ENCODE results near the gene EFEMP1. TPM values are rescaled to one million over a fixed set of nuclear protein-coding genes. Genes with fewer than 3 reads are reported as not detected.

The EFEMP1 gene
- polyA plus RNA-seq, 1 of the 3 experiments (the other 2 are of a cell fraction) = 1,015 TPM

DNA sequence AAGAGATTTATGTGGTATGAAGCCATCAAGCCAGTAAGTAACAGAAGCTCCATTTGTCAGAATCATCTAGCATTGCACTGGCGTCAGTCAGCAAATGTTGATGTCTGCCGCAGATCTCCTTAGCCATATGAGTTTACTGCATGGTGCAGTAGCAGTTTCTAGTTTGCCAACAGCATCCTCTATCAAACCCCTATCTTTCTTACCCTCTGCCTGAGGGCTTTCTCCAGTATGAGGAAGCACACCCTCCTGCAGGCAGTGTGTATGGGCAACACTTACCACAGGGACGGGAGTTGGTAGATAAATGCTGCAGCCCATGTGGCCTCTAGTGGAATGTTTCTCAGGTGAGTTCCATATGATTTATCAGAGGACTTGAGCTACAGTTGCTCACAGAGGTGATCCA lies 63.7 kb downstream of the EFEMP1 start:
- peaks cover 0 to 15% of the 10 kb centered on the region in 2 experiments; a peak in 1 of 4 replicates for H3K4me1 ChIP-seq (ENCODE audit: control insufficient read depth in 1 of 2, insufficient read depth in 2 of 2, low read depth in 1 of 2, low read length in 1 of 2)
- TF ChIP-seq GABPA (IDR thresholded peaks at IDR 0.05; ENCODE audit: low read depth) (no peak), TAF1 (IDR thresholded peaks at IDR 0.05; ENCODE audit: borderline replicate concordance, low read depth, low read length) (no peak), SIN3A (IDR thresholded peaks at IDR 0.05; ENCODE audit: borderline replicate concordance, low read depth, low read length) (no peak), YY1 (IDR thresholded peaks at IDR 0.05; ENCODE audit: low read depth) (no peak), ELF1 (IDR thresholded peaks at IDR 0.05) (no peak), MXI1 (IDR thresholded peaks at IDR 0.05; ENCODE audit: low read depth, low read length) (no peak), MEF2A (IDR thresholded peaks at IDR 0.05; ENCODE audit: borderline replicate concordance, low read depth) (no peak)
- TF ChIP-seq, protein P1, sequence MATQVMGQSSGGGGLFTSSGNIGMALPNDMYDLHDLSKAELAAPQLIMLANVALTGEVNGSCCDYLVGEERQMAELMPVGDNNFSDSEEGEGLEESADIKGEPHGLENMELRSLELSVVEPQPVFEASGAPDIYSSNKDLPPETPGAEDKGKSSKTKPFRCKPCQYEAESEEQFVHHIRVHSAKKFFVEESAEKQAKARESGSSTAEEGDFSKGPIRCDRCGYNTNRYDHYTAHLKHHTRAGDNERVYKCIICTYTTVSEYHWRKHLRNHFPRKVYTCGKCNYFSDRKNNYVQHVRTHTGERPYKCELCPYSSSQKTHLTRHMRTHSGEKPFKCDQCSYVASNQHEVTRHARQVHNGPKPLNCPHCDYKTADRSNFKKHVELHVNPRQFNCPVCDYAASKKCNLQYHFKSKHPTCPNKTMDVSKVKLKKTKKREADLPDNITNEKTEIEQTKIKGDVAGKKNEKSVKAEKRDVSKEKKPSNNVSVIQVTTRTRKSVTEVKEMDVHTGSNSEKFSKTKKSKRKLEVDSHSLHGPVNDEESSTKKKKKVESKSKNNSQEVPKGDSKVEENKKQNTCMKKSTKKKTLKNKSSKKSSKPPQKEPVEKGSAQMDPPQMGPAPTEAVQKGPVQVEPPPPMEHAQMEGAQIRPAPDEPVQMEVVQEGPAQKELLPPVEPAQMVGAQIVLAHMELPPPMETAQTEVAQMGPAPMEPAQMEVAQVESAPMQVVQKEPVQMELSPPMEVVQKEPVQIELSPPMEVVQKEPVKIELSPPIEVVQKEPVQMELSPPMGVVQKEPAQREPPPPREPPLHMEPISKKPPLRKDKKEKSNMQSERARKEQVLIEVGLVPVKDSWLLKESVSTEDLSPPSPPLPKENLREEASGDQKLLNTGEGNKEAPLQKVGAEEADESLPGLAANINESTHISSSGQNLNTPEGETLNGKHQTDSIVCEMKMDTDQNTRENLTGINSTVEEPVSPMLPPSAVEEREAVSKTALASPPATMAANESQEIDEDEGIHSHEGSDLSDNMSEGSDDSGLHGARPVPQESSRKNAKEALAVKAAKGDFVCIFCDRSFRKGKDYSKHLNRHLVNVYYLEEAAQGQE (IDR thresholded peaks at IDR 0.05; ENCODE audit: low read depth, low read length) = no peak
- H3K4me2 ChIP-seq = no peak overlapping the region
- H3F3A ChIP-seq (replicated peaks; ENCODE audit: insufficient read depth) = peaks cover 31% of the 10 kb centered on the region
- CTCF ChIA-PET = interaction anchor here (1.0 kb wide), 1 partner anchor 100 kb away, joined by 3 read pairs; no protein-coding TSS in a partner anchor
- no peak overlapping the region for H3K4me3 ChIP-seq (ENCODE audit: low read depth in 2 of 2, low read length in 1 of 2)
- no peak for DNase-seq
- H4K20me1 ChIP-seq (ENCODE audit: insufficient read depth) = no peaks in the 10 kb centered on the region
- H3K27me3 ChIP-seq (ENCODE audit: insufficient read depth) = no peaks in the 10 kb centered on the region
- H3K9me2 ChIP-seq = no peaks in the 10 kb centered on the region
- no peak overlapping the region for H3K27ac ChIP-seq (ENCODE audit: low read depth in 2 of 2, low read length in 1 of 2)
- H3K9me3 ChIP-seq = no peaks in the 10 kb centered on the region
- no peaks in the 10 kb centered on the region for H3K79me2 ChIP-seq (ENCODE audit: insufficient read depth)
- no peak overlapping the region for H2AFZ ChIP-seq (ENCODE audit: low read depth)
- POLR2A ChIA-PET = no interaction called here
- H3K36me3 ChIP-seq (replicated peaks in 1 of 2; ENCODE audit: control insufficient read depth in 1 of 2, insufficient read depth in 2 of 2, low read length in 1 of 2) = peaks cover 0 to 4% of the 10 kb centered on the region in 2 experiments
- WGBS (ENCODE audit: low lambda C conversion rate) = 86% methylated on average over 3 of the region's 3 CpGs
- no peak overlapping the region for H3K9ac ChIP-seq

DNA sequence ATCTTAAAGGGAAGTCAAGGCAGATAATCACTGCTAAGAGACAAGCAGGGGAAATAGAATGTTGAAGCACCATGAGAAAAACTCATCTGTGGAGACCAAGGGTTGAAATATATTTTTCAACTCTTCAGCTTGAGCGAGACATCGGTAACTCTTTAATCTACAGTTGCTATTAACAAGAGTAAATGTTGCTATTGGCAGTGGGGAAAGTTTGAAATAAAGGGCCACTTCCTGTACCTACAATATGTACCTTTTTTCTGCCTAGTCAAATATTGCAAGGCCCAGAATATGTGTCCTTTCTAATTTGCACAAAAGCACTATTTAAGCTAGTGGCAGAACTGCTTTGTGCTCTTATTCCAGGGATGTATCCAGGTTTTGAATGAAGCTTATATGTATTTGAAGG lies 65.8 kb downstream of the EFEMP1 start:
- no peak overlapping the region for H3K4me2 ChIP-seq
- TF ChIP-seq, protein P2, sequence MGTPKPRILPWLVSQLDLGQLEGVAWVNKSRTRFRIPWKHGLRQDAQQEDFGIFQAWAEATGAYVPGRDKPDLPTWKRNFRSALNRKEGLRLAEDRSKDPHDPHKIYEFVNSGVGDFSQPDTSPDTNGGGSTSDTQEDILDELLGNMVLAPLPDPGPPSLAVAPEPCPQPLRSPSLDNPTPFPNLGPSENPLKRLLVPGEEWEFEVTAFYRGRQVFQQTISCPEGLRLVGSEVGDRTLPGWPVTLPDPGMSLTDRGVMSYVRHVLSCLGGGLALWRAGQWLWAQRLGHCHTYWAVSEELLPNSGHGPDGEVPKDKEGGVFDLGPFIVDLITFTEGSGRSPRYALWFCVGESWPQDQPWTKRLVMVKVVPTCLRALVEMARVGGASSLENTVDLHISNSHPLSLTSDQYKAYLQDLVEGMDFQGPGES (IDR thresholded peaks at IDR 0.05; ENCODE audit: low read depth, low read length) = no peak
- no peak for TF ChIP-seq NRF1 (IDR thresholded peaks at IDR 0.05; ENCODE audit: low read depth, low read length)
- 87% methylated on average over 2 of the region's 2 CpGs for WGBS (ENCODE audit: low lambda C conversion rate)
- no peaks in the 10 kb centered on the region for H3K9me3 ChIP-seq
- no peaks in the 10 kb centered on the region for H3K9me2 ChIP-seq
- no peak for DNase-seq
- H3K27ac ChIP-seq (ENCODE audit: low read depth in 2 of 2, low read length in 1 of 2) = no peak overlapping the region
- ChIA-PET CTCF (no interaction called here), POLR2A (no interaction called here)
- no peaks in the 10 kb centered on the region for H4K20me1 ChIP-seq (ENCODE audit: insufficient read depth)
- no peak overlapping the region for H3K9ac ChIP-seq
- no peaks in the 10 kb centered on the region for H3K27me3 ChIP-seq (ENCODE audit: insufficient read depth)
- H3K36me3 ChIP-seq (replicated peaks in 1 of 2; ENCODE audit: control insufficient read depth in 1 of 2, insufficient read depth in 2 of 2, low read length in 1 of 2) = peaks cover 0 to 4% of the 10 kb centered on the region in 2 experiments
- no peaks in the 10 kb centered on the region for H3K79me2 ChIP-seq (ENCODE audit: insufficient read depth)
- H3K4me3 ChIP-seq (ENCODE audit: low read depth in 2 of 2, low read length in 1 of 2) = no peak overlapping the region
- peaks cover 0 to 7% of the 10 kb centered on the region in 2 experiments; a peak in 1 of 4 replicates for H3K4me1 ChIP-seq (ENCODE audit: control insufficient read depth in 1 of 2, insufficient read depth in 2 of 2, low read depth in 1 of 2, low read length in 1 of 2)
- H3F3A ChIP-seq (replicated peaks; ENCODE audit: insufficient read depth) = peaks cover 16% of the 10 kb centered on the region
- H2AFZ ChIP-seq (ENCODE audit: low read depth) = no peak overlapping the region

All from SK-N-SH (cell line).